Measurements from ENCODE around the gene VEGFA.

Gene VEGFA

GRCh38 chr6:43744931-43745727 is 24.9 kb upstream of the VEGFA start:
- Histone ChIP-seq H3K27me3 (ENCODE audit: insufficient read depth, poor library complexity, severe bottlenecking) (no peaks in the 10 kb centered on the region), H3K27ac (replicated peaks) (no peak overlapping the region), H3K4me3 (replicated peaks; ENCODE audit: insufficient read depth, low read length) (no peak overlapping the region)
- TF ChIP-seq REST (IDR thresholded peaks at IDR 0.05; ENCODE audit: insufficient replicate concordance, low read depth) (no peak), POLR2AphosphoS5 (IDR thresholded peaks at IDR 0.05; ENCODE audit: low read depth) (no peak), GABPA (IDR thresholded peaks at IDR 0.05; ENCODE audit: low read depth) (no peak), SPI1 (IDR thresholded peaks at IDR 0.05; ENCODE audit: borderline replicate concordance, low read depth) (no peak), CTCF (IDR thresholded peaks at IDR 0.05; ENCODE audit: insufficient read depth, low read length) (no peak)
- DNase-seq (ENCODE audit: low read depth in 1 of 2, low spot score in 1 of 2), result no peak

- TF ChIP-seq CTCF (IDR thresholded peaks at IDR 0.05; ENCODE audit: insufficient read depth, low read length) (no peak), REST (IDR thresholded peaks at IDR 0.05; ENCODE audit: insufficient replicate concordance, low read depth) (no peak), GABPA (IDR thresholded peaks at IDR 0.05; ENCODE audit: low read depth) (no peak), SPI1 (IDR thresholded peaks at IDR 0.05; ENCODE audit: borderline replicate concordance, low read depth) (no peak), POLR2AphosphoS5 (IDR thresholded peaks at IDR 0.05; ENCODE audit: low read depth) (no peak)
- Histone ChIP-seq H3K4me3 (replicated peaks; ENCODE audit: insufficient read depth, low read length) (no peak overlapping the region), H3K27me3 (ENCODE audit: insufficient read depth, poor library complexity, severe bottlenecking) (no peaks in the 10 kb centered on the region)
Observed at GRCh38 chr6:43746071-43746470, 23.9 kb upstream of the VEGFA start.

GRCh38 chr6:43746613-43747102 is 23.4 kb upstream of the VEGFA start:
- TF ChIP-seq CTCF (IDR thresholded peaks at IDR 0.05; ENCODE audit: insufficient read depth, low read length) (no peak), SPI1 (IDR thresholded peaks at IDR 0.05; ENCODE audit: borderline replicate concordance, low read depth) (no peak), POLR2AphosphoS5 (IDR thresholded peaks at IDR 0.05; ENCODE audit: low read depth) (no peak), REST (IDR thresholded peaks at IDR 0.05; ENCODE audit: insufficient replicate concordance, low read depth) (no peak), GABPA (IDR thresholded peaks at IDR 0.05; ENCODE audit: low read depth) (no peak)
- Histone ChIP-seq H3K27ac (replicated peaks) (no peak overlapping the region), H3K4me3 (replicated peaks; ENCODE audit: insufficient read depth, low read length) (no peak overlapping the region), H3K27me3 (ENCODE audit: insufficient read depth, poor library complexity, severe bottlenecking) (no peaks in the 10 kb centered on the region)
- no peak for DNase-seq (ENCODE audit: low read depth in 1 of 2, low spot score in 1 of 2)

More at GRCh38 chr6:43746071-43746470, 23.9 kb upstream of the VEGFA start:
- H3K27ac ChIP-seq (replicated peaks), result no peak overlapping the region
- DNase-seq (ENCODE audit: low read depth in 1 of 2, low spot score in 1 of 2), result no peak

All from HL-60 (cell line).